ENCODE results near the gene PITX3. TPM values are rescaled to one million over a fixed set of nuclear protein-coding genes. Genes with fewer than 3 reads are reported as not detected.

PITX3 gene
- total RNA-seq, 1 donor from 2014 or later: not detected

DNA sequence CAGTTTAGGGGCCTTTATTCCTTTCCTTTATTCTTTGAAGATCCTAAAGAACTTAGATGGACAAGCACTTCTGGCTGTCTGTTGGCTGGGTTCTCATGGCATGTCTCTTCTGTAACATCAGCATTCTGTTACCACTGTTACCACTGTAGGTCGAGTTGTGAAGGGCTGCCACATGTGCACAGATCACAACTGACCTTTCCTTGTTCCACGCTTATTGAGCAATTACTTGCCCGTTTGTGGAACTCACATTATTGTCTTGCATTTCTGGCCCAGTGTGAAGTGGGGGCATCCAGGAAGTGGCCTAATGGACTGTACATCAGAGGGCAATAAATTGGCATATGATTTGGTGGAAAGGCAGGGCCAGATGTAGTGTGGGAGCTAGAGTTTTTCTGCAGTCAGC, 27.7 kb upstream of the PITX3 start:
- H3K36me3 Mint-ChIP-seq (ENCODE audit: low read depth, unreplicated experiment): no peaks in the 10 kb centered on the region
- peaks cover 27% of the 10 kb centered on the region for H3K4me1 Mint-ChIP-seq (ENCODE audit: unreplicated experiment)
- DNase-seq (ENCODE audit: low spot score): no peak
- no peak overlapping the region for H3K4me3 Mint-ChIP-seq (ENCODE audit: unreplicated experiment)
- peaks cover 2% of the 10 kb centered on the region for H3K27me3 Mint-ChIP-seq (ENCODE audit: unreplicated experiment)
- H3K27ac Mint-ChIP-seq (ENCODE audit: unreplicated experiment): no peak overlapping the region
- no peaks in the 10 kb centered on the region for H3K9me3 Mint-ChIP-seq (ENCODE audit: unreplicated experiment)
- TF ChIP-seq CTCF (IDR thresholded peaks at IDR 0.05; ENCODE audit: unreplicated experiment): no peak

GRCh38 chr10:102268375-102268888, 27.1 kb upstream of the PITX3 start:
- peaks cover under 1% of the 10 kb centered on the region for H3K36me3 Mint-ChIP-seq (ENCODE audit: low read depth, unreplicated experiment)
- no peaks in the 10 kb centered on the region for H3K9me3 Mint-ChIP-seq (ENCODE audit: unreplicated experiment)
- peaks cover 27% of the 10 kb centered on the region for H3K4me1 Mint-ChIP-seq (ENCODE audit: unreplicated experiment)
- DNase-seq (ENCODE audit: low spot score): no peak
- no peak overlapping the region for H3K4me3 Mint-ChIP-seq (ENCODE audit: unreplicated experiment)
- H3K27me3 Mint-ChIP-seq (ENCODE audit: unreplicated experiment): peaks cover 2% of the 10 kb centered on the region
- TF ChIP-seq CTCF (IDR thresholded peaks at IDR 0.05; ENCODE audit: unreplicated experiment): no peak
- no peak overlapping the region for H3K27ac Mint-ChIP-seq (ENCODE audit: unreplicated experiment)

GRCh38 chr10:102267748-102268147, 26.4 kb upstream of the PITX3 start:
- H3K4me1 Mint-ChIP-seq (ENCODE audit: unreplicated experiment): peaks cover 27% of the 10 kb centered on the region
- no peak overlapping the region for H3K4me3 Mint-ChIP-seq (ENCODE audit: unreplicated experiment)
- peaks cover 4% of the 10 kb centered on the region for H3K36me3 Mint-ChIP-seq (ENCODE audit: low read depth, unreplicated experiment)
- no peak for DNase-seq (ENCODE audit: low spot score)
- no peaks in the 10 kb centered on the region for H3K27me3 Mint-ChIP-seq (ENCODE audit: unreplicated experiment)
- H3K27ac Mint-ChIP-seq (ENCODE audit: unreplicated experiment): no peak overlapping the region
- no peaks in the 10 kb centered on the region for H3K9me3 Mint-ChIP-seq (ENCODE audit: unreplicated experiment)
- TF ChIP-seq CTCF (IDR thresholded peaks at IDR 0.05; ENCODE audit: unreplicated experiment): no peak

DNA sequence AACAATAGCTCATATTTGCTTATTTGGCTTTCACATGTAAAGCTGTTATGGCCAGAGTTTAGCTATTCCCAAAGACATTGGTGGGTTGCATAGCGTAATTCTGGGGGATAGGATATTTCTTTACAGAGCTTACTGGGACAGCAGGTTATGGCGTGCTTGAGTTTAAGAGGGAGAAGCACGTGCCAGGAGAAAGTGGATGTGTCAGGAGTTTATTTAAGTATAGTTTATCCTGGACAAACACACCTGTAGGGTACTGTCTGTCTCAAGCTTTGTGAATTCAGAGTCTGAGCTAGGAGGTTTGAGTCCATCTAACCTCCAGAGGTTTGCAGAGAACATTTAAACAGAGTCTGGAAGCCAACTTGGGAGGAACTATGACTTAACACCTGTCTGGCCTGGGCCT, 25.4 kb upstream of the PITX3 start:
- Mint-ChIP-seq H3K4me1 (ENCODE audit: unreplicated experiment) (peaks cover 24% of the 10 kb centered on the region), H3K27me3 (ENCODE audit: unreplicated experiment) (no peaks in the 10 kb centered on the region), H3K36me3 (ENCODE audit: low read depth, unreplicated experiment) (peaks cover 4% of the 10 kb centered on the region), H3K9me3 (ENCODE audit: unreplicated experiment) (no peaks in the 10 kb centered on the region), H3K4me3 (ENCODE audit: unreplicated experiment) (no peak overlapping the region), H3K27ac (ENCODE audit: unreplicated experiment) (no peak overlapping the region)
- no peak for TF ChIP-seq CTCF (IDR thresholded peaks at IDR 0.05; ENCODE audit: unreplicated experiment)
- no peak for DNase-seq (ENCODE audit: low spot score)

DNA sequence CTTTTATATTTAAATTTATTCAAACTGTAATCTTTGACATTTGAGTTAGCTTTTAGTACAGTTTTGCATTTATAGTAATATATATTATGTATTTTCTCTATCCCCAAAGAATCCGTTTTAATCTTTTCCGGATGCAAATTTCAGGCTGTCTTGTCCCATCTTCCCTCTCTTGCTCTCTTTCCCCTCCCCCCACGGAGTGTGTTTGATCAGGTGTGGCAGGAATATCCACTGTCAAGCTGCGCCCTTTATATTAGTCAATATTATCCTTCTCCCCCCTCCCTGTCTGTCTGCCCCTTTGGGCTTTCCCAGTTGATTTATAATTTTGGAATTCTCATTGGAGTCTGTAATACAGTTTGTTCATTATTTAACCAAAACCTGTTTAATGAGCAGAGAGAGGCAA, 23.1 kb upstream of the PITX3 start:
- no peaks in the 10 kb centered on the region for H3K27me3 Mint-ChIP-seq (ENCODE audit: unreplicated experiment)
- H3K36me3 Mint-ChIP-seq (ENCODE audit: low read depth, unreplicated experiment): peaks cover 4% of the 10 kb centered on the region
- peaks cover 24% of the 10 kb centered on the region for H3K4me1 Mint-ChIP-seq (ENCODE audit: unreplicated experiment)
- H3K4me3 Mint-ChIP-seq (ENCODE audit: unreplicated experiment): no peak overlapping the region
- H3K27ac Mint-ChIP-seq (ENCODE audit: unreplicated experiment): no peak overlapping the region
- DNase-seq (ENCODE audit: low spot score): no peak
- H3K9me3 Mint-ChIP-seq (ENCODE audit: unreplicated experiment): no peaks in the 10 kb centered on the region
- no peak for TF ChIP-seq CTCF (IDR thresholded peaks at IDR 0.05; ENCODE audit: unreplicated experiment)

Data from endothelial cell (in vitro differentiated cells).